ENCODE data around the gene SH3GL1. TPM values are rescaled to one million over a fixed set of nuclear protein-coding genes. Genes with fewer than 3 reads are reported as not detected.

SH3GL1 gene
- total and polyA plus RNA-seq, 12 donors = 13.1 to 41.8 (median 18.0) TPM

DNA sequence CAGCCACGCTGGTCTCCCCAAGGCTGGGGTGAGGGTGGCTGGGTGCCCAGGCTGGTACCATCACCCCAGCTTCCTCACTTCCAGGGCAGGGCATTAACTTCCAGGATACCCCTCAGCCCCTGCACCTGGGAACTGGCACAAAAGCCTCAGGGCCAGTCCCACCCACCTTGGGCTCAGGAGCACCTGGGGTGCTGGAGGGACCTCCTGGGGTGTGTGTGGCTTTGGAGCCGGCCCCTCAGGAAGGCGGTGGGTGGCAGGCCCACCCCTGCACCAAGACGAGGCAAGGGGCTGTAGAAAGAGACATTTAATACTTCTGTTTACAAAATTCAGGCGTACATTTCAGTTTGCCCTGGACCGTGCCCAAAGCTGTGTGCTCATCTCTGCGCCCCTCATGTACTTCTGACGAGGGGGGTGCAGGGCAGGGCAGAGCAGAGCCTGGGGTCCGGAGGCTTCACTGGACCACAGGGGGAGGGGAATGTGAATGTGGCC lies 40.2 kb downstream of the SH3GL1 start:
- intact Hi-C loops (cut with DNase I) = no loop called here
- no peaks in the 10 kb centered on the region for H3K4me1 ChIP-seq
- peaks cover under 1 to 92% (median 31%) of the 10 kb centered on the region in 9 donors for H3K36me3 ChIP-seq
- no peaks in the 10 kb centered on the region for H3K9me3 ChIP-seq
- H3K27ac ChIP-seq = no peak overlapping the region
- WGBS, 2 donors = 87 to 88% methylated on average over 9 of the region's 9 CpGs
- no peak for DNase-seq
- H3K4me3 ChIP-seq = no peak overlapping the region
- no peak for TF ChIP-seq CTCF (IDR thresholded peaks at IDR 0.05)
- no peak for ATAC-seq
- no peaks in the 10 kb centered on the region for H3K27me3 ChIP-seq

GRCh38 chr19:4359627-4360000 lies 40.7 kb downstream of the SH3GL1 start:
- H3K27ac ChIP-seq = no peak overlapping the region
- H3K9me3 ChIP-seq = no peaks in the 10 kb centered on the region
- H3K27me3 ChIP-seq = no peaks in the 10 kb centered on the region
- no peak for DNase-seq
- H3K4me1 ChIP-seq = no peaks in the 10 kb centered on the region
- no peak for TF ChIP-seq CTCF (IDR thresholded peaks at IDR 0.05)
- peak in 1 of 8 donors; percentile 6 for ATAC-seq
- H3K4me3 ChIP-seq = no peak overlapping the region
- peaks cover 0 to 94% (median 29%) of the 10 kb centered on the region in 9 donors for H3K36me3 ChIP-seq
- 80 to 84% methylated on average over 13 of the region's 13 CpGs for whole genome bisulfite sequencing, 2 donors
- intact Hi-C loops (cut with DNase I) = loop anchor here in 1 of 10 donors (10.0 kb wide), 1 partner anchor 85 kb away; the partner anchor contains the start of gene SHD

DNA sequence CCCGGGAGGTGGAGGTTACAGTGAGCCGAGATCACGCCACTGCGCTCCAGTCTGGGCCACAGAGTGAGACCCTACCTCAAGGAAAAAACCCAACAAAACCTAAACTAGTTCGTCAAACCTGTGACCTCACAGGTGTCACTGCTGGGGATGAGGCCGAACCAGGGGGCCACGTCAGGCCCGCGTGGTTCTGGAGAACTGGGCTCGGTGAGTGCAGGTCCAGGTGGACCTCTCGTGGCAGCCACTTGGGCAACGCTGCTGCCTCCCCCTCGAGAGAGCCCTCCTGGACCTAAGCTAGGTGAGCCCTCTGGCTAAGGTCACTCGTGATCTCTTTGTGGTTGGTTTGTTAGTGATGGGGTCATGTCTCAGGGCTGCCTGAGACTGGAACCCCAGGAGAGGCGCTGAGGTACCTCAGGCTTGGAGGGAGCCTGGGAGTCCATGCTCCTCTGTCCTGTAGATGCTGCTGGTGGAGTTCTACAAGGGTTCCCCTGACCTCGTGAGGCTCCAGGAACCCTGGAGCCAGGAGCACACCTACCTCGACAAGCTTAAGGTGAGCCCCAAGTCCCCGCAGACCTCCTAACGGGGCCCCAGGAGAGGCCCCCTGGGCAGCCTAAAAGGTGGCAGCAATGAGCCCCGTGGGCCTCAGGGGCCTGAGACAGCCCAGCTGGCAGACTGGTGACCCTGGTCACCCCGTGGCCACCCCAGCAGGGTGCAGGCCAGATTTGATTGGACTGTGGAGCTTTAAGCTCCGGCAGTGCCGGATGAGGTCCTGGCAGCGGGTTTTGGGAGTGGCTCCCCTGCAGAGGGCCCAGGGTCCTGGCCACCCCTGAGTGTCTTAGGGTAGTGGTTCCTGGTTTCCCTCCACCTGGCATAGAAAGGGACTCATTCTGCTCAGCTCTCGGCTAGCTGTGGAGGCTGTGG lies 41.4 kb downstream of the SH3GL1 start:
- H3K27ac ChIP-seq = no peak overlapping the region
- no peak for TF ChIP-seq CTCF (IDR thresholded peaks at IDR 0.05)
- peaks cover 0 to 95% (median 29%) of the 10 kb centered on the region in 9 donors for H3K36me3 ChIP-seq
- H3K4me3 ChIP-seq = no peak overlapping the region
- DNase-seq (no peak), ATAC-seq (no peak)
- no peaks in the 10 kb centered on the region for H3K4me1 ChIP-seq
- H3K27me3 ChIP-seq = no peaks in the 10 kb centered on the region
- WGBS, 2 donors = 86 to 89% methylated on average over 25 of the region's 25 CpGs
- H3K9me3 ChIP-seq = no peaks in the 10 kb centered on the region
- intact Hi-C loops (cut with DNase I) = loop anchor here in 1 of 10 donors (10.0 kb wide), 1 partner anchor 84 kb away; the partner anchor contains the start of gene SHD

- Histone ChIP-seq H3K27ac (no peak overlapping the region), H3K36me3 (peaks cover 0 to 89% (median 19%) of the 10 kb centered on the region in 9 donors), H3K4me3 (no peak overlapping the region), H3K27me3 (no peaks in the 10 kb centered on the region), H3K9me3 (no peaks in the 10 kb centered on the region), H3K4me1 (no peaks in the 10 kb centered on the region)
- no peak for TF ChIP-seq CTCF (IDR thresholded peaks at IDR 0.05)
- intact Hi-C loops (cut with DNase I) = loop anchor here in 1 of 10 donors (10.0 kb wide), 1 partner anchor 83 kb away; the partner anchor contains the start of gene SHD
- DNase-seq (no peak), ATAC-seq (no peak)
- 91 to 93% methylated on average over 16 of the region's 16 CpGs for WGBS, 2 donors
Measured at GRCh38 chr19:4357921-4358326, 42.4 kb downstream of the SH3GL1 start.

All from heart right ventricle (tissue), 16 donors.